DMS 273 treated with DMSO at 0.1 percent for 48 hours (cell line): ENCODE measurements around the gene KRT35.
"Not testable (repeated sequence)": the region's sequence is repeated elsewhere in the genome, so short reads cannot be mapped to it uniquely, and the experiment has no call there.

Experiments used
- DNase-seq: peaks from one replicate; lab custom pipeline; 2025; lab: John Stamatoyannopoulos, UW

The KRT35 gene

GRCh38 chr17:41453066-41453465, 27.9 kb downstream of the KRT35 start:
- DNase-seq, result no peak

GRCh38 chr17:41452281-41452680, 28.7 kb downstream of the KRT35 start:
- DNase-seq, result no peak

- no peak for DNase-seq
Observed at GRCh38 chr17:41451154-41451728, 29.7 kb downstream of the KRT35 start.

GRCh38 chr17:41449008-41449407, 31.9 kb downstream of the KRT35 start:
- DNase-seq, result no peak

GRCh38 chr17:41448506-41448905, 32.4 kb downstream of the KRT35 start:
- DNase-seq, result no peak

- DNase-seq, result no peak
Observed at GRCh38 chr17:41446806-41447205, 34.1 kb downstream of the KRT35 start.

GRCh38 chr17:41444640-41445039, 36.3 kb downstream of the KRT35 start:
- no peak for DNase-seq

GRCh38 chr17:41444186-41444585, 36.8 kb downstream of the KRT35 start:
- no peak for DNase-seq

GRCh38 chr17:41442739-41443138, 38.2 kb downstream of the KRT35 start:
- no peak for DNase-seq

- no peak for DNase-seq
Observed at GRCh38 chr17:41440531-41441033, 40.4 kb downstream of the KRT35 start, which contains the start of gene KRT38. Gene KRT38, minus strand, starts transcription at chr17:41440983. Its CDS starts 62 bp downstream, at chr17:41440921.

GRCh38 chr17:41439375-41439774, 41.6 kb downstream of the KRT35 start:
- DNase-seq, result no peak

GRCh38 chr17:41437769-41438168, 43.2 kb downstream of the KRT35 start:
- DNase-seq, result no peak

- DNase-seq, result no peak
Observed at GRCh38 chr17:41437254-41437653, 43.7 kb downstream of the KRT35 start.

- no peak for DNase-seq
Observed at GRCh38 chr17:41434415-41434814, 46.5 kb downstream of the KRT35 start.

GRCh38 chr17:41434005-41434404, 46.9 kb downstream of the KRT35 start:
- DNase-seq, result no peak

GRCh38 chr17:41433586-41433985, 47.4 kb downstream of the KRT35 start:
- DNase-seq, result no peak

- DNase-seq, result not testable (repeated sequence)
Observed at GRCh38 chr17:41430376-41430775, 50.6 kb downstream of the KRT35 start.

- DNase-seq, result no peak
Observed at GRCh38 chr17:41429667-41430066, 51.3 kb downstream of the KRT35 start.

- no peak for DNase-seq
Observed at GRCh38 chr17:41428591-41429291, 52.2 kb downstream of the KRT35 start.
